SKM-1 (cell line): ENCODE data around the gene THOC6.

Source experiments
- DNase-seq: peaks from one replicate; lab custom pipeline; 2025; ENCODE audit not compliant: unreplicated experiment; lab: John Stamatoyannopoulos, UW

THOC6 gene

GRCh38 chr16:3014971-3015370, 8.9 kb upstream of the THOC6 start:
- DNase-seq, result no peak

GRCh38 chr16:3015865-3016521, 7.8 kb upstream of the THOC6 start:
- DNase-seq, result no peak

- DNase-seq, result no peak
Measured at GRCh38 chr16:3017344-3017743, 6.5 kb upstream of the THOC6 start.

- DNase-seq, result no peak
Measured at GRCh38 chr16:3017794-3018506, 5.9 kb upstream of the THOC6 start, which contains the start of gene CLDN6. TSS of gene CLDN6 (minus strand) at chr16:3018183. CDS start at chr16:3016021, 2,162 bp downstream.

GRCh38 chr16:3019594-3020246, 4.1 kb upstream of the THOC6 start:
- DNase-seq, result no peak

GRCh38 chr16:3020247-3020603, 3.6 kb upstream of the THOC6 start, which contains the start of gene TNFRSF12A:
TSS of gene TNFRSF12A (plus strand) at chr16:3020368. CDS start at chr16:3020398, 30 bp downstream.
- DNase-seq, result peak; percentile 34

GRCh38 chr16:3020604-3021448, 3.0 kb upstream of the THOC6 start:
- DNase-seq, result no peak

GRCh38 chr16:3021449-3022207, 2.2 kb upstream of the THOC6 start:
- DNase-seq, result peak; percentile 65

- DNase-seq, result no peak
Measured at GRCh38 chr16:3022208-3022683, 1.6 kb upstream of the THOC6 start.

- DNase-seq, result no peak
Measured at GRCh38 chr16:3022684-3023414, 986 bp upstream of the THOC6 start.

- no peak for DNase-seq
Measured at GRCh38 chr16:3023415-3023668, 493 bp upstream of the THOC6 start.

- DNase-seq, result no peak
Measured at GRCh38 chr16:3025032-3026002, 1.5 kb downstream of the THOC6 start.

- DNase-seq, result no peak
Measured at GRCh38 chr16:3026003-3026378, 2.2 kb downstream of the THOC6 start.

- no peak for DNase-seq
Measured at GRCh38 chr16:3026609-3027488, 3.0 kb downstream of the THOC6 start.

- no peak for DNase-seq
Measured at GRCh38 chr16:3027489-3027795, 3.6 kb downstream of the THOC6 start.

- peak; percentile 67 for DNase-seq
Measured at GRCh38 chr16:3027983-3028715, 4.3 kb downstream of the THOC6 start.

- DNase-seq, result no peak
Measured at GRCh38 chr16:3028716-3029319, 5.0 kb downstream of the THOC6 start.
